ENCODE results near the gene MGAT5. TPM values are rescaled to one million over a fixed set of nuclear protein-coding genes. Genes with fewer than 3 reads are reported as not detected.

MGAT5 gene
- total RNA-seq, 1 experiment from 2014 or later: 34.0 TPM

GRCh38 chr2:134433469-134433868 is 179.6 kb downstream of the MGAT5 start (continued):
- TF ChIP-seq, protein P1, sequence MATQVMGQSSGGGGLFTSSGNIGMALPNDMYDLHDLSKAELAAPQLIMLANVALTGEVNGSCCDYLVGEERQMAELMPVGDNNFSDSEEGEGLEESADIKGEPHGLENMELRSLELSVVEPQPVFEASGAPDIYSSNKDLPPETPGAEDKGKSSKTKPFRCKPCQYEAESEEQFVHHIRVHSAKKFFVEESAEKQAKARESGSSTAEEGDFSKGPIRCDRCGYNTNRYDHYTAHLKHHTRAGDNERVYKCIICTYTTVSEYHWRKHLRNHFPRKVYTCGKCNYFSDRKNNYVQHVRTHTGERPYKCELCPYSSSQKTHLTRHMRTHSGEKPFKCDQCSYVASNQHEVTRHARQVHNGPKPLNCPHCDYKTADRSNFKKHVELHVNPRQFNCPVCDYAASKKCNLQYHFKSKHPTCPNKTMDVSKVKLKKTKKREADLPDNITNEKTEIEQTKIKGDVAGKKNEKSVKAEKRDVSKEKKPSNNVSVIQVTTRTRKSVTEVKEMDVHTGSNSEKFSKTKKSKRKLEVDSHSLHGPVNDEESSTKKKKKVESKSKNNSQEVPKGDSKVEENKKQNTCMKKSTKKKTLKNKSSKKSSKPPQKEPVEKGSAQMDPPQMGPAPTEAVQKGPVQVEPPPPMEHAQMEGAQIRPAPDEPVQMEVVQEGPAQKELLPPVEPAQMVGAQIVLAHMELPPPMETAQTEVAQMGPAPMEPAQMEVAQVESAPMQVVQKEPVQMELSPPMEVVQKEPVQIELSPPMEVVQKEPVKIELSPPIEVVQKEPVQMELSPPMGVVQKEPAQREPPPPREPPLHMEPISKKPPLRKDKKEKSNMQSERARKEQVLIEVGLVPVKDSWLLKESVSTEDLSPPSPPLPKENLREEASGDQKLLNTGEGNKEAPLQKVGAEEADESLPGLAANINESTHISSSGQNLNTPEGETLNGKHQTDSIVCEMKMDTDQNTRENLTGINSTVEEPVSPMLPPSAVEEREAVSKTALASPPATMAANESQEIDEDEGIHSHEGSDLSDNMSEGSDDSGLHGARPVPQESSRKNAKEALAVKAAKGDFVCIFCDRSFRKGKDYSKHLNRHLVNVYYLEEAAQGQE (IDR thresholded peaks at IDR 0.05; ENCODE audit: low read depth): no peak
- TF ChIP-seq POLR2A (IDR thresholded peaks at IDR 0.05; ENCODE audit: borderline replicate concordance, extremely low read depth, insufficient read depth, insufficient read length) (no peak), CBX3 (IDR thresholded peaks at IDR 0.05; ENCODE audit: low read depth) (no peak)

GRCh38 chr2:134433979-134434378 is 180.1 kb downstream of the MGAT5 start:
- ATAC-seq: no peak
- intact Hi-C loops (cut with micrococcal nuclease): no loop called here
- Histone ChIP-seq H3K79me2 (ENCODE audit: insufficient read depth, low read length) (no peaks in the 10 kb centered on the region), H4K20me1 (ENCODE audit: insufficient read depth) (no peaks in the 10 kb centered on the region), H2AFZ (ENCODE audit: low read depth, low read length, poor library complexity, severe bottlenecking) (no peak overlapping the region), H3K9ac (ENCODE audit: low read length) (no peak overlapping the region), H3K27me3 (ENCODE audit: insufficient read depth, low read length) (no peaks in the 10 kb centered on the region), H3K27ac (ENCODE audit: low read depth, low read length) (no peak overlapping the region), H3K9me3 (ENCODE audit: control insufficient read depth in 1 of 2, insufficient read depth in 1 of 2, low read depth in 1 of 2, low read length in 2 of 2) (no peaks in the 10 kb centered on the region), H3K36me3 (ENCODE audit: control insufficient read depth in 1 of 2, insufficient read depth in 2 of 2, low read length in 2 of 2) (no peaks in the 10 kb centered on the region), H3K4me2 (ENCODE audit: low read length) (no peak overlapping the region), H3K4me1 (ENCODE audit: control insufficient read depth in 1 of 2, insufficient read depth in 2 of 2, low read length in 2 of 2) (peaks cover 4 to 13% of the 10 kb centered on the region in 2 experiments; a peak in 3 of 4 replicates), H3K9me2 (ENCODE audit: insufficient read depth) (no peaks in the 10 kb centered on the region), H3K4me3 (replicated peaks in 1 of 2; ENCODE audit: low read depth in 1 of 2, low read length in 2 of 2) (no peak overlapping the region)
- no TSS peak for BruUV-seq (replicated peaks)
- no peak for DNase-seq (ENCODE audit: low read depth, low spot score)
- ChIA-PET RAD21 (ENCODE audit: low non-redundant PET in 1 of 2, low total read pairs in 2 of 2, uncharacterized antibody in 2 of 2, unreplicated experiment in 2 of 2) (no interaction called here), POLR2A (no interaction called here), CTCF (no interaction called here)
- no peak for TF ChIP-seq EGR1 (IDR thresholded peaks at IDR 0.05; ENCODE audit: low read depth)
- TF ChIP-seq EZH2 (IDR thresholded peaks at IDR 0.05): no peak
- no peak for TF ChIP-seq POLR2A (IDR thresholded peaks at IDR 0.05; ENCODE audit: borderline replicate concordance, extremely low read depth, insufficient read depth, insufficient read length)
- TF ChIP-seq POLR2AphosphoS5 (IDR thresholded peaks at IDR 0.05; ENCODE audit: low read depth, low read length): no peak
- no peak for TF ChIP-seq ZNF274 (IDR thresholded peaks at IDR 0.05; ENCODE audit: low read depth, low read length)
- no peak for TF ChIP-seq SP1 (IDR thresholded peaks at IDR 0.05; ENCODE audit: low read depth)
- TF ChIP-seq, protein P1 (IDR thresholded peaks at IDR 0.05; ENCODE audit: low read depth): no peak
- no peak for TF ChIP-seq JUND (IDR thresholded peaks at IDR 0.05)
- no peak for TF ChIP-seq ELF1 (IDR thresholded peaks at IDR 0.05; ENCODE audit: borderline replicate concordance, low read depth)
- TF ChIP-seq FOSL1 (IDR thresholded peaks at IDR 0.05; ENCODE audit: low read depth): no peak
- no peak for TF ChIP-seq SRF (IDR thresholded peaks at IDR 0.05; ENCODE audit: low read depth)

Data from HCT116 (cell line).